HepG2 (cell line): ENCODE measurements around the gene DCAKD. TPM values are rescaled to one million over a fixed set of nuclear protein-coding genes. Genes with fewer than 3 reads are reported as not detected.
A peak's percentile ranks its signal among the peaks of the same experiment; 100 is the strongest.

Experiments
- CCDC6 ChIP-seq: sonication (generic); formaldehyde crosslinking; IDR thresholded peaks from 2 replicates; pipeline ENCODE4 v1.8.1; 2022; ENCODE audit warnings: mild to moderate bottlenecking, missing genetic modification reagents, moderate library complexity
- CENPT ChIP-seq: sonication (generic); formaldehyde crosslinking; IDR thresholded peaks from 2 replicates; pipeline ENCODE4 v1.8.0; 2022; ENCODE audit warnings: low read depth, mild to moderate bottlenecking, moderate library complexity, missing genetic modification reagents
- CREM ChIP-seq, 2 experiments: sonication (generic) in 1 of 2; formaldehyde crosslinking in 1 of 2; IDR thresholded peaks; 2 replicates each; pipeline versions ENCODE4 v1.4.0 to v1.6.1; 2016 to 2020; ENCODE audit warnings: antibody characterized with exemption in 1 of 2, mild to moderate bottlenecking in 1 of 2, missing genetic modification reagents in 1 of 2
- CSRNP1 ChIP-seq: sonication (generic); formaldehyde crosslinking; IDR thresholded peaks from 2 replicates; pipeline ENCODE4 v1.8.1; 2023; ENCODE audit warnings: mild to moderate bottlenecking, missing genetic modification reagents
- CTCF ChIP-seq: sonication (generic); formaldehyde crosslinking; IDR thresholded peaks from 2 replicates; pipeline ENCODE4 v1.5.0; 2020; ENCODE audit warnings: mild to moderate bottlenecking, missing genetic modification reagents, moderate library complexity
- HES4 ChIP-seq: sonication (generic); formaldehyde crosslinking; IDR thresholded peaks from 2 replicates; pipeline ENCODE4 v1.9.0; 2021; ENCODE audit warnings: mild to moderate bottlenecking, missing genetic modification reagents, borderline replicate concordance
- PLRG1 ChIP-seq: fragments of 450-650 bp; conservative IDR thresholded peaks from 2 replicates; pipeline ENCODE4 v1.6.1; 2016
- PRDM10 ChIP-seq: sonication (generic); formaldehyde crosslinking; IDR thresholded peaks from 2 replicates; pipeline ENCODE4 v1.4.0; 2020; ENCODE audit warnings: low read depth, missing genetic modification reagents
- SKIL ChIP-seq: sonication (generic); formaldehyde crosslinking; IDR thresholded peaks from 2 replicates; pipeline ENCODE4 v1.8.0; 2022; ENCODE audit warnings: missing genetic modification reagents, mild to moderate bottlenecking, moderate library complexity, borderline replicate concordance
- SP1 ChIP-seq, 2 experiments: fragments of 450-650 bp in 1 of 2; sonication (generic) in 1 of 2; formaldehyde crosslinking in 1 of 2; IDR thresholded peaks; 2 replicates each; pipeline versions ENCODE4 v1.4.0 to v1.6.1; 2016 to 2020; ENCODE audit warnings: missing genetic modification reagents in 1 of 2
- ZNF567 ChIP-seq: sonication (generic); formaldehyde crosslinking; IDR thresholded peaks from 2 replicates; pipeline ENCODE4 v1.8.1; 2023; ENCODE audit warnings: mild to moderate bottlenecking, missing genetic modification reagents, borderline replicate concordance
- polyA plus RNA-seq, 8 experiments: library from polyadenylated mRNA; depleted of rRNA in 3 of 8; stranded (reverse) in 7 of 8; unstranded in 1 of 8; fragments of >200 nt; fragmentation: Illumina TruSeq in 4 of 8; extraction: Trizol in 4 of 8; gene quantifications; 2 replicates each; pipeline versions ENCODE4 v1.2.1 to v1.2.3, GENCODE V29; 2011 to 2016; ENCODE audit warnings: low read depth in 4 of 8, missing spikeins in 1 of 8, mixed read lengths in 1 of 8; ENCODE audit not compliant: insufficient read depth in 1 of 8
- total RNA-seq, 5 experiments: library from RNA; depleted of rRNA; stranded (reverse); fragments of >200 nt; fragmentation: Illumina TruSeq; extraction: Trizol; gene quantifications; 2 replicates each; pipeline ENCODE4 v1.2.3, GENCODE V29; 2016; ENCODE audit warnings: low read depth in 1 of 5
- TF ChIP-seq, protein P1 (sequence below): sonication (generic); formaldehyde crosslinking; IDR thresholded peaks from 2 replicates; pipeline ENCODE4 v1.4.0; 2020; ENCODE audit warnings: missing genetic modification reagents

DCAKD gene
- total and polyA plus RNA-seq, 2 of the 13 experiments (the other 11 are each of a cell fraction or from before 2014, with no cell fraction given): 25.9 to 29.2 TPM

GRCh38 chr17:45050481-45051059, 862 bp downstream of the DCAKD start (continued):
- no peak for TF ChIP-seq CCDC6
- TF ChIP-seq CREM (IDR thresholded peaks at IDR 0.05): peak; percentile 34; the same call in 1 of the 2 replicates
- TF ChIP-seq CREM (CRISPR knock-in tag; IDR thresholded peaks at IDR 0.05): no peak
- no peak for TF ChIP-seq HES4 (CRISPR knock-in tag)
- 0 out of 2 replicates have a peak, but pooled peaks have one; percentile 27 for TF ChIP-seq CSRNP1 (CRISPR knock-in tag)
- no peak for TF ChIP-seq SP1 (IDR thresholded peaks at IDR 0.05)
- TF ChIP-seq SP1 (CRISPR knock-in tag; IDR thresholded peaks at IDR 0.05): no peak
- TF ChIP-seq PLRG1: no peak
- no peak for TF ChIP-seq ZNF567 (CRISPR knock-in tag)
- no peak for TF ChIP-seq CENPT (CRISPR knock-in tag)
- no peak for TF ChIP-seq SKIL
- no peak for TF ChIP-seq CTCF
- TF ChIP-seq PRDM10 (CRISPR knock-in tag): no peak
- TF ChIP-seq, protein P1, sequence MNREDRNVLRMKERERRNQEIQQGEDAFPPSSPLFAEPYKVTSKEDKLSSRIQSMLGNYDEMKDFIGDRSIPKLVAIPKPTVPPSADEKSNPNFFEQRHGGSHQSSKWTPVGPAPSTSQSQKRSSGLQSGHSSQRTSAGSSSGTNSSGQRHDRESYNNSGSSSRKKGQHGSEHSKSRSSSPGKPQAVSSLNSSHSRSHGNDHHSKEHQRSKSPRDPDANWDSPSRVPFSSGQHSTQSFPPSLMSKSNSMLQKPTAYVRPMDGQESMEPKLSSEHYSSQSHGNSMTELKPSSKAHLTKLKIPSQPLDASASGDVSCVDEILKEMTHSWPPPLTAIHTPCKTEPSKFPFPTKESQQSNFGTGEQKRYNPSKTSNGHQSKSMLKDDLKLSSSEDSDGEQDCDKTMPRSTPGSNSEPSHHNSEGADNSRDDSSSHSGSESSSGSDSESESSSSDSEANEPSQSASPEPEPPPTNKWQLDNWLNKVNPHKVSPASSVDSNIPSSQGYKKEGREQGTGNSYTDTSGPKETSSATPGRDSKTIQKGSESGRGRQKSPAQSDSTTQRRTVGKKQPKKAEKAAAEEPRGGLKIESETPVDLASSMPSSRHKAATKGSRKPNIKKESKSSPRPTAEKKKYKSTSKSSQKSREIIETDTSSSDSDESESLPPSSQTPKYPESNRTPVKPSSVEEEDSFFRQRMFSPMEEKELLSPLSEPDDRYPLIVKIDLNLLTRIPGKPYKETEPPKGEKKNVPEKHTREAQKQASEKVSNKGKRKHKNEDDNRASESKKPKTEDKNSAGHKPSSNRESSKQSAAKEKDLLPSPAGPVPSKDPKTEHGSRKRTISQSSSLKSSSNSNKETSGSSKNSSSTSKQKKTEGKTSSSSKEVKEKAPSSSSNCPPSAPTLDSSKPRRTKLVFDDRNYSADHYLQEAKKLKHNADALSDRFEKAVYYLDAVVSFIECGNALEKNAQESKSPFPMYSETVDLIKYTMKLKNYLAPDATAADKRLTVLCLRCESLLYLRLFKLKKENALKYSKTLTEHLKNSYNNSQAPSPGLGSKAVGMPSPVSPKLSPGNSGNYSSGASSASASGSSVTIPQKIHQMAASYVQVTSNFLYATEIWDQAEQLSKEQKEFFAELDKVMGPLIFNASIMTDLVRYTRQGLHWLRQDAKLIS (CRISPR knock-in tag): no peak; the same call in 1 of the 2 replicates
